ENCODE data around the gene ACOXL.

DNA sequence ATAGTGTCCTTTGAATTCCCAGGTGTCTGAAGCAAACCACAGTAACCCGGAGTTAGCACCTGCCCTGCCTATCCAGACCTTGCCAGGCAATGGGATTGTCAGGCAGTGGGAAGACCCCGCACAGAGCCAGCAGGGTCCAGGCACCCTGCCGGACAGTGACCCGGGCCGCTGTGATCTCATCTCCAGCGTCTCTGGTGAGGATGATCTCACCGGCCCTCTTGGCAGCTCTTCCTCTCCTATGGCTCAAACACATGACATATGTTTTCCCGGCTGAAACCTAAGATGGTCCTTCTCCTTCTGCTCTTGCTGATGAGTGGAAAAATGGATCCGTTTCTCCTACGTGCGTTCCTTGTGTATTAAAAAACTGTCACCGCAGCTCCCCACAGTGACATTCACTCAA is 75.1 kb downstream of the ACOXL start:
- TF ChIP-seq, protein P1, sequence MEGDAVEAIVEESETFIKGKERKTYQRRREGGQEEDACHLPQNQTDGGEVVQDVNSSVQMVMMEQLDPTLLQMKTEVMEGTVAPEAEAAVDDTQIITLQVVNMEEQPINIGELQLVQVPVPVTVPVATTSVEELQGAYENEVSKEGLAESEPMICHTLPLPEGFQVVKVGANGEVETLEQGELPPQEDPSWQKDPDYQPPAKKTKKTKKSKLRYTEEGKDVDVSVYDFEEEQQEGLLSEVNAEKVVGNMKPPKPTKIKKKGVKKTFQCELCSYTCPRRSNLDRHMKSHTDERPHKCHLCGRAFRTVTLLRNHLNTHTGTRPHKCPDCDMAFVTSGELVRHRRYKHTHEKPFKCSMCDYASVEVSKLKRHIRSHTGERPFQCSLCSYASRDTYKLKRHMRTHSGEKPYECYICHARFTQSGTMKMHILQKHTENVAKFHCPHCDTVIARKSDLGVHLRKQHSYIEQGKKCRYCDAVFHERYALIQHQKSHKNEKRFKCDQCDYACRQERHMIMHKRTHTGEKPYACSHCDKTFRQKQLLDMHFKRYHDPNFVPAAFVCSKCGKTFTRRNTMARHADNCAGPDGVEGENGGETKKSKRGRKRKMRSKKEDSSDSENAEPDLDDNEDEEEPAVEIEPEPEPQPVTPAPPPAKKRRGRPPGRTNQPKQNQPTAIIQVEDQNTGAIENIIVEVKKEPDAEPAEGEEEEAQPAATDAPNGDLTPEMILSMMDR (IDR thresholded peaks at IDR 0.05; ENCODE audit: insufficient read depth, low read length, poor library complexity, severe bottlenecking) = no peak
- no peak for TF ChIP-seq EZH2phosphoT487 (conservative IDR thresholded peaks at IDR 0.05; ENCODE audit: low read length)
